ENCODE results near the gene SORCS2. TPM values are rescaled to one million over a fixed set of nuclear protein-coding genes. Genes with fewer than 3 reads are reported as not detected.

Gene SORCS2
- polyA plus RNA-seq, 1 of the 3 experiments (the other 2 are of a cell fraction): 1.6 TPM

DNA sequence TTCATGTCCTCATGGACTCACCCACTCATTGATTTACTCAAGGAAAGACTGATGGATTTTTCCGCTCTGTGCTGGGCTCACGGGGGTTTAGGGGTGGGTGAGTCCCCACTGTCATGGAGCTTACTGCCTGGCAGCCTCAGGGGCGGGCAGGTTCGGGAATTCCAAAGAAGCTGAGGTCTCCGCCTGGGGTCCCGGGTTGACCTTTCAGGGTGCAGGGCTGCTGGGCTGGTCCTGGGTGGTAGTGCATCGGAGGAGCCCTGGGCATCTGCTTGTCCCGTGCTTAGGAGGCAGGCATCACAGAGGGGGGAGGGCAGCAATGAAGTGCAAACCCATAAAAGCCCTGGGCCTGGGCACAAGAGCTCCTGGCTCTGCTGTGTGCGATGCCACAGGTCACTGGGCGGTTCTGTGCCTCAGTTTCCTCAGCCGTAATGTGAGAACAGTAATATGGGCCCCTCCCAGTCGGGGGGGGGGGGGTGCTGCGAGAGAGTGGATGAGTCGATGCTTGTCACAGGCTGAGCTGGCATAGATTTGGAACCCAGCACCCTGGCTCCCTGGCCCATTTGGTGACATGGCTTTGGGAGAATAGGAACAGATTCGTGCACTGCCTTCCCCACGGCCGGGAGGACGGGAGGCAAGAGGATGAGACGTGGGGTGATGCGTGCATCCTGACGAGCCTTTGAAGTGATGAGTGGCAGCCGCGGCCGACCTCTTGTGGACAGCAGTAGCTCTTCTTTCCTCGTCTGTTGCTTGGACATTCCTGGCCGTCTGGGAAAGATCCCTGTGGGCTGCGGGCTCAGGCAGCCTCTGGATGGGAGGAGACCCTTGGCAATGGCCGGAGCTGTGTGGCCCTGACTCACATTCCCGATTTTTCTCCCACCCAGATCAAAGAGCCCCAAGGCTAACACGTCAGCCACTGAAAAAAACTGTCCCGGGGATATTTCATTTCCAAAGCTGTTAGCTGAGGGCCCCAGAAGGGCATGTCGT lies 200.4 kb downstream of the SORCS2 start:
- DNase-seq: peak; percentile 8
- Histone ChIP-seq H3K27me3 (ENCODE audit: insufficient read depth) (peaks cover 15% of the 10 kb centered on the region; the same call in 1 of the 2 replicates), H3K36me3 (replicated peaks in 1 of 2; ENCODE audit: control insufficient read depth in 1 of 2, insufficient read depth in 2 of 2, low read length in 1 of 2) (no peaks in the 10 kb centered on the region), H3K4me2 (no peak overlapping the region), H4K20me1 (ENCODE audit: insufficient read depth) (no peaks in the 10 kb centered on the region), H3K79me2 (ENCODE audit: insufficient read depth) (no peaks in the 10 kb centered on the region), H3K9ac (no peak overlapping the region), H2AFZ (ENCODE audit: low read depth) (no peak overlapping the region), H3K9me2 (no peaks in the 10 kb centered on the region), H3K27ac (ENCODE audit: low read depth in 2 of 2, low read length in 1 of 2) (no peak overlapping the region), H3K4me1 (ENCODE audit: control insufficient read depth in 1 of 2, insufficient read depth in 2 of 2, low read depth in 1 of 2, low read length in 1 of 2) (peaks cover 0 to 3% of the 10 kb centered on the region in 2 experiments; a peak in 1 of 4 replicates), H3K4me3 (ENCODE audit: low read depth in 2 of 2, low read length in 1 of 2) (no peak overlapping the region), H3K9me3 (no peaks in the 10 kb centered on the region), H3F3A (replicated peaks; ENCODE audit: insufficient read depth) (no peaks in the 10 kb centered on the region)
- 71% methylated on average over 18 of the region's 32 CpGs for WGBS (ENCODE audit: low lambda C conversion rate)
- ChIA-PET CTCF (no interaction called here), POLR2A (no interaction called here)
- no peak for TF ChIP-seq SIN3A (IDR thresholded peaks at IDR 0.05; ENCODE audit: borderline replicate concordance, low read depth, low read length)
- no peak for TF ChIP-seq USF1 (IDR thresholded peaks at IDR 0.05; ENCODE audit: borderline replicate concordance, low read depth)
- no peak for TF ChIP-seq RAD21 (IDR thresholded peaks at IDR 0.05; ENCODE audit: low read length)
- TF ChIP-seq YY1 (IDR thresholded peaks at IDR 0.05; ENCODE audit: low read depth): no peak
- TF ChIP-seq FOXM1 (IDR thresholded peaks at IDR 0.05; ENCODE audit: low read depth): no peak
- no peak for TF ChIP-seq POLR2AphosphoS5 (IDR thresholded peaks at IDR 0.05; ENCODE audit: low read depth, low read length)
- TF ChIP-seq JUND (IDR thresholded peaks at IDR 0.05): no peak
- no peak for TF ChIP-seq EZH2phosphoT487 (IDR thresholded peaks at IDR 0.05; ENCODE audit: borderline replicate concordance, low read depth)
- TF ChIP-seq RXRA (IDR thresholded peaks at IDR 0.05; ENCODE audit: borderline replicate concordance, low read depth): no peak
- no peak for TF ChIP-seq NRF1 (IDR thresholded peaks at IDR 0.05; ENCODE audit: low read depth, low read length)
- no peak for TF ChIP-seq FOXJ3 (CRISPR knock-in tag; IDR thresholded peaks at IDR 0.05)
- no peak for TF ChIP-seq RFX5 (IDR thresholded peaks at IDR 0.05; ENCODE audit: low read length)
- TF ChIP-seq, protein P1, sequence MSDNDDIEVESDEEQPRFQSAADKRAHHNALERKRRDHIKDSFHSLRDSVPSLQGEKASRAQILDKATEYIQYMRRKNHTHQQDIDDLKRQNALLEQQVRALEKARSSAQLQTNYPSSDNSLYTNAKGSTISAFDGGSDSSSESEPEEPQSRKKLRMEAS (IDR thresholded peaks at IDR 0.05; ENCODE audit: low read depth): no peak
- TF ChIP-seq SMC3 (IDR thresholded peaks at IDR 0.05; ENCODE audit: low read depth, low read length): no peak
- no peak for TF ChIP-seq GATA2 (CRISPR knock-in tag; IDR thresholded peaks at IDR 0.05)

All from SK-N-SH (cell line).